HCT116 (cell line): ENCODE measurements around the gene CISD1. TPM values are rescaled to one million over a fixed set of nuclear protein-coding genes. Genes with fewer than 3 reads are reported as not detected.

Experiments used
- ATAC-seq: fragments of 200-7000 bp; cut with Tn5 transposase; 2 replicates; pipeline ENCODE4 v1.9.1; 2020; ENCODE audit warnings: mild to moderate bottlenecking, moderate library complexity
- BruUV-seq: library from RNA; stranded (reverse); fragments of 400-500 nt; replicated peaks from 2 replicates; lab custom pipeline; 2021; lab: Mats Ljungman, UMichigan
- CTCF ChIA-PET: fragments of 300-600 bp; sonication (Branson Sonifier 250); formaldehyde crosslinking; loops from one replicate; lab custom pipeline; 2021; ENCODE audit warnings: antibody characterized with exemption; lab: Charles Lee
- POLR2A ChIA-PET: fragments of 300-600, 350-600 bp; sonication (Branson Sonifier 250); formaldehyde crosslinking; loops from one replicate; lab custom pipeline; 2021; ENCODE audit warnings: antibody characterized with exemption; lab: Charles Lee
- RAD21 ChIA-PET, 2 experiments: fragments of 300-600 bp; sonication (Branson Sonifier 250); formaldehyde crosslinking; loops; one replicate each; lab custom pipeline; 2023; ENCODE audit warnings: low total read pairs in 2 of 2; ENCODE audit not compliant: uncharacterized antibody in 2 of 2, unreplicated experiment in 2 of 2, low non-redundant PET in 1 of 2; lab: Charles Lee
- DNase-seq: peaks from one replicate; pipeline ENCODE4 v3.0.0-alpha.2; 2010; ENCODE audit warnings: low read depth, low spot score
- H2AFZ ChIP-seq: fragments of 200-600 bp; shearing (Covaris generic), sonication (generic); 2 replicates; pipeline ENCODE4 v1.6.1; 2017; ENCODE audit warnings: low read depth, mixed run types, mixed read lengths, antibody characterized with exemption, low read length; ENCODE audit not compliant: poor library complexity, severe bottlenecking
- H3K27ac ChIP-seq: 2 replicates; pipeline ENCODE4 v1.5.1; 2012; ENCODE audit warnings: low read depth, low read length
- H3K27me3 ChIP-seq: fragments of 200-600 bp; sonication (generic); 2 replicates; pipeline ENCODE4 v1.6.1; 2016; ENCODE audit warnings: mixed run types, low read length, mixed read lengths; ENCODE audit not compliant: insufficient read depth
- H3K36me3 ChIP-seq, 2 experiments: fragments of 200-500 bp in 1 of 2; fragments of 200-600 bp in 1 of 2; sonication (Bioruptor generic) in 1 of 2; sonication (generic) in 1 of 2; 2 replicates each; pipeline versions ENCODE4 v1.5.1 to v1.6.1; 2014 to 2016; ENCODE audit warnings: low read length in 2 of 2, inconsistent platforms in 1 of 2, mixed read lengths in 1 of 2, mixed run types in 1 of 2; ENCODE audit not compliant: insufficient read depth in 2 of 2, control insufficient read depth in 1 of 2
- H3K4me1 ChIP-seq, 2 experiments: fragments of 200-600 bp in 1 of 2; sonication (generic) in 1 of 2; 2 replicates each; pipeline versions ENCODE4 v1.5.1 to v1.6.1; 2012 to 2017; ENCODE audit warnings: low read length in 2 of 2, inconsistent platforms in 1 of 2, mild to moderate bottlenecking in 1 of 2, mixed read lengths in 1 of 2, mixed run types in 1 of 2, moderate library complexity in 1 of 2; ENCODE audit not compliant: insufficient read depth in 2 of 2, control insufficient read depth in 1 of 2
- H3K4me2 ChIP-seq: fragments of 200-600 bp; sonication (generic); 2 replicates; pipeline ENCODE4 v1.6.1; 2017; ENCODE audit warnings: mixed run types, low read length, mixed read lengths
- H3K4me3 ChIP-seq, 2 experiments: fragments of 200-600 bp in 1 of 2; sonication (generic) in 1 of 2; replicated peaks in 1 of 2; 2 replicates each; pipeline ENCODE4 v1.5.1; 2011 to 2016; ENCODE audit warnings: low read length in 2 of 2, control low read depth in 1 of 2, low read depth in 1 of 2, mild to moderate bottlenecking in 1 of 2, mixed read lengths in 1 of 2, mixed run types in 1 of 2
- H3K79me2 ChIP-seq: fragments of 200-600 bp; sonication (generic); 2 replicates; pipeline ENCODE4 v1.6.1; 2017; ENCODE audit warnings: mild to moderate bottlenecking, mixed run types, low read length, moderate library complexity, mixed read lengths; ENCODE audit not compliant: insufficient read depth
- H3K9ac ChIP-seq: fragments of 200-600 bp; sonication (generic); 2 replicates; pipeline ENCODE4 v1.6.1; 2016; ENCODE audit warnings: low read length, mixed read lengths
- H3K9me2 ChIP-seq: fragments of 200-600 bp; sonication (generic), shearing (Covaris generic); 2 replicates; pipeline ENCODE4 v1.6.1; 2017; ENCODE audit warnings: mixed run types, mild to moderate bottlenecking, moderate library complexity; ENCODE audit not compliant: insufficient read depth
- H3K9me3 ChIP-seq, 2 experiments: fragments of 200-500 bp in 1 of 2; fragments of 200-600 bp in 1 of 2; sonication (Bioruptor generic) in 1 of 2; sonication (generic) in 1 of 2; 2 replicates each; pipeline ENCODE4 v1.6.1; 2014 to 2017; ENCODE audit warnings: low read length in 2 of 2, mixed read lengths in 2 of 2, inconsistent platforms in 1 of 2, low read depth in 1 of 2, mild to moderate bottlenecking in 1 of 2, mixed run types in 1 of 2, moderate library complexity in 1 of 2; ENCODE audit not compliant: control insufficient read depth in 1 of 2, insufficient read depth in 1 of 2
- H4K20me1 ChIP-seq: fragments of 200-600 bp; sonication (generic), shearing (Covaris generic); 2 replicates; pipeline ENCODE4 v1.6.1; 2017; ENCODE audit warnings: mixed run types, mild to moderate bottlenecking, moderate library complexity; ENCODE audit not compliant: insufficient read depth
- ATF3 ChIP-seq: IDR thresholded peaks from 2 replicates; pipeline ENCODE4 v1.6.1; 2012
- CEBPB ChIP-seq: IDR thresholded peaks from 2 replicates; pipeline ENCODE4 v1.6.1; 2012; ENCODE audit warnings: low read depth
- CTCF ChIP-seq, 3 experiments: fragments of 200-600 bp in 1 of 3; sonication (generic) in 1 of 3; IDR thresholded peaks in 2 of 3; conservative IDR thresholded peaks in 1 of 3; 2 replicates each; pipeline ENCODE4 v1.5.1; 2012 to 2017; ENCODE audit warnings: low read depth in 2 of 3, low read length in 2 of 3, antibody characterized with exemption in 1 of 3, borderline replicate concordance in 1 of 3, control low read depth in 1 of 3, mild to moderate bottlenecking in 1 of 3, mixed read lengths in 1 of 3, mixed run types in 1 of 3, moderate library complexity in 1 of 3; ENCODE audit not compliant: insufficient read depth in 1 of 3
- EGR1 ChIP-seq: IDR thresholded peaks from 2 replicates; pipeline ENCODE4 v1.6.1; 2012; ENCODE audit warnings: low read depth
- ELF1 ChIP-seq: IDR thresholded peaks from 2 replicates; pipeline ENCODE4 v1.6.1; 2012; ENCODE audit warnings: low read depth, borderline replicate concordance
- EZH2 ChIP-seq: fragments of 200-600 bp; sonication (generic); IDR thresholded peaks from 2 replicates; pipeline ENCODE4 v1.6.1; 2017; ENCODE audit warnings: antibody characterized with exemption, mixed run types
- EZH2phosphoT487 ChIP-seq: fragments of 200-600 bp; IDR thresholded peaks from 2 replicates; pipeline ENCODE4 v1.6.1; 2018; ENCODE audit warnings: antibody characterized with exemption, borderline replicate concordance
- FOSL1 ChIP-seq: IDR thresholded peaks from 2 replicates; pipeline ENCODE4 v1.6.1; 2012; ENCODE audit warnings: low read depth
- POLR2A ChIP-seq: IDR thresholded peaks from 2 replicates; pipeline ENCODE4 v1.7.0; 2011; ENCODE audit warnings: borderline replicate concordance; ENCODE audit not compliant: insufficient read depth, insufficient read length; ENCODE audit errors: extremely low read depth
- POLR2AphosphoS5 ChIP-seq: IDR thresholded peaks from 2 replicates; pipeline ENCODE4 v1.6.1; 2011; ENCODE audit warnings: mild to moderate bottlenecking, low read depth, low read length, moderate library complexity
- SRF ChIP-seq: IDR thresholded peaks from 2 replicates; pipeline ENCODE4 v1.6.1; 2012; ENCODE audit warnings: low read depth
- YY1 ChIP-seq: IDR thresholded peaks from 2 replicates; pipeline ENCODE4 v1.6.1; 2011; ENCODE audit warnings: low read length, low read depth, moderate library complexity, mild to moderate bottlenecking; ENCODE audit not compliant: insufficient replicate concordance; ENCODE audit errors: extremely low read depth
- ZNF274 ChIP-seq: fragments of 200-500 bp; sonication (Bioruptor generic); IDR thresholded peaks from 2 replicates; pipeline ENCODE4 v1.6.1; 2014; ENCODE audit warnings: mild to moderate bottlenecking, low read depth, low read length, inconsistent platforms
- intact Hi-C: fragments of 100-400 bp; cut with micrococcal nuclease; formaldehyde crosslinking; loops from 2 replicates; pipeline ENCODE4 v1.10.0; 2022
- total RNA-seq: library from RNA; stranded (reverse); gene quantifications from one replicate; pipeline ENCODE4 v1.2.1, GENCODE V29; 2021; ENCODE audit not compliant: unreplicated experiment

CISD1 gene
- total RNA-seq, 1 experiment from 2014 or later = 47.3 TPM

DNA sequence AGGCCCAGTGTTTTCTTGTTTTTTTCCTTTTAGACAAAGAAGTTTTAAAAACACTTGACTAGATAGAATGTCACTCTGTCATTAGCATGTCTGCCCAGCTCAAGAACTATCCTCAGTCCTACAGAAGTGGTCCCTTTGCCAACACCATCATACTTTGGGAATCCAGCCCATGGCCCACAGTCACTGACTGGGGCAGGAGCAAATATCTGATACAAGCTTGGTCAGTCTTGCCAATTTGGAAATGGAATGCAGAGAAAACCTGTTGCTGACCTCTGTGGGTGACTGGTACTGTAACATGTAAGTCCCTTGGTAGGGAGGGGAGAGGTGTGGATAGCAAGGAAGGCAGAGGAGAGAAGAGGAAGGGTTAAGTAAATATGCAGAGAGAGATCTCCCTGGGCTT lies 49.1 kb upstream of the CISD1 start:
- BruUV-seq = no TSS peak
- no peak overlapping the region for H3K27ac ChIP-seq

More for the DNA sequence above, 49.1 kb upstream of the CISD1 start:
- TF ChIP-seq EGR1 = no peak
- TF ChIP-seq FOSL1 = no peak
- no peak for TF ChIP-seq POLR2AphosphoS5
- TF ChIP-seq YY1 = no peak
- TF ChIP-seq CEBPB = no peak
- no peak for TF ChIP-seq EZH2
- TF ChIP-seq EZH2phosphoT487 = no peak
- no peak for TF ChIP-seq ZNF274
- no peak for TF ChIP-seq ELF1
- TF ChIP-seq SRF = no peak
- TF ChIP-seq CTCF (IDR thresholded peaks at IDR 0.05 in 2 of 3, conservative IDR thresholded peaks at IDR 0.05 in 1 of 3; ENCODE audit: borderline replicate concordance in 1 of 3, insufficient read depth in 1 of 3, low read depth in 2 of 3, low read length in 2 of 3) = no peak
- TF ChIP-seq POLR2A = no peak
- TF ChIP-seq ATF3 = no peak
- POLR2A ChIA-PET = no interaction called here
- Histone ChIP-seq H3K4me3 (no peak overlapping the region), H3K9ac (no peak overlapping the region), H3K4me2 (no peak overlapping the region), H3K9me2 (no peaks in the 10 kb centered on the region), H2AFZ (no peak overlapping the region), H3K27me3 (no peaks in the 10 kb centered on the region), H3K36me3 (no peaks in the 10 kb centered on the region), H4K20me1 (no peaks in the 10 kb centered on the region), H3K9me3 (no peaks in the 10 kb centered on the region), H3K79me2 (no peaks in the 10 kb centered on the region), H3K4me1 (no peaks in the 10 kb centered on the region)
- intact Hi-C loops = no loop called here
- ATAC-seq = no peak
- DNase-seq = no peak
- CTCF ChIA-PET = no interaction called here
- RAD21 ChIA-PET = no interaction called here
